Loucy (cell line): ENCODE data around the gene CACNB2.

Experiments
- H2AFZ ChIP-seq: fragments of 200-600 bp; sonication (generic); 2 replicates; pipeline ENCODE4 v1.6.0; 2016; ENCODE audit warnings: antibody characterized with exemption, mild to moderate bottlenecking, low read length, moderate library complexity
- H3F3A ChIP-seq: fragments of 200-600 bp; 2 replicates; pipeline ENCODE4 v1.6.0; 2016; ENCODE audit warnings: antibody characterized with exemption, low read depth, mild to moderate bottlenecking
- H3K27me3 ChIP-seq: fragments of 200-600 bp; sonication (generic); 2 replicates; pipeline ENCODE4 v1.6.1; 2014; ENCODE audit warnings: low read length, mild to moderate bottlenecking; ENCODE audit not compliant: insufficient read depth, poor library complexity, severe bottlenecking
- H3K36me3 ChIP-seq: fragments of 200-600 bp; sonication (generic); 2 replicates; pipeline ENCODE4 v1.6.1; 2016; ENCODE audit warnings: low read length; ENCODE audit not compliant: insufficient read depth
- H3K4me1 ChIP-seq: fragments of 200-600 bp; sonication (generic); 2 replicates; pipeline ENCODE4 v1.5.1; 2014; ENCODE audit warnings: low read length, mild to moderate bottlenecking; ENCODE audit not compliant: insufficient read depth, poor library complexity, severe bottlenecking
- H3K4me2 ChIP-seq: fragments of 200-600 bp; sonication (generic); 2 replicates; pipeline ENCODE4 v1.6.0; 2014; ENCODE audit warnings: antibody characterized with exemption, low read length, low read depth, mild to moderate bottlenecking; ENCODE audit not compliant: poor library complexity, severe bottlenecking
- H3K4me3 ChIP-seq: fragments of 200-600 bp; sonication (generic); 2 replicates; pipeline ENCODE4 v1.5.1; 2014; ENCODE audit warnings: low read length, mild to moderate bottlenecking, mixed read lengths; ENCODE audit not compliant: poor library complexity, severe bottlenecking
- H3K79me2 ChIP-seq: fragments of 200-600 bp; sonication (generic); 2 replicates; pipeline ENCODE4 v1.6.1; 2014; ENCODE audit warnings: low read length; ENCODE audit not compliant: insufficient read depth
- H3K9ac ChIP-seq: fragments of 200-600 bp; sonication (generic); 2 replicates; pipeline ENCODE4 v1.6.0; 2014; ENCODE audit warnings: mild to moderate bottlenecking, low read depth, low read length, moderate library complexity; ENCODE audit not compliant: poor library complexity, severe bottlenecking
- H3K9me2 ChIP-seq: fragments of 200-600 bp; sonication (generic); replicated peaks from 2 replicates; pipeline ENCODE4 v1.6.1; 2016; ENCODE audit warnings: low read depth, low read length, mixed read lengths
- H3K9me3 ChIP-seq: fragments of 200-600 bp; sonication (generic); 2 replicates; pipeline ENCODE4 v1.6.1; 2014; ENCODE audit warnings: mild to moderate bottlenecking, antibody characterized with exemption, low read length, low read depth; ENCODE audit not compliant: insufficient read depth
- H4K20me1 ChIP-seq: fragments of 200-600 bp; sonication (generic); 2 replicates; pipeline ENCODE4 v1.6.0; 2014; ENCODE audit warnings: antibody characterized with exemption, low read length, mild to moderate bottlenecking; ENCODE audit not compliant: insufficient read depth, poor library complexity, severe bottlenecking
- EZH2phosphoT487 ChIP-seq: fragments of 200-600 bp; IDR thresholded peaks from 2 replicates; pipeline ENCODE4 v1.6.1; 2018; ENCODE audit warnings: antibody characterized with exemption, mild to moderate bottlenecking, moderate library complexity, borderline replicate concordance
- TF ChIP-seq, protein P1 (sequence below): fragments of 200-600 bp; sonication (generic); conservative IDR thresholded peaks from 2 replicates; pipeline ENCODE4 v1.5.1; 2014; ENCODE audit warnings: mild to moderate bottlenecking, antibody characterized with exemption, low read length

CACNB2 gene

DNA sequence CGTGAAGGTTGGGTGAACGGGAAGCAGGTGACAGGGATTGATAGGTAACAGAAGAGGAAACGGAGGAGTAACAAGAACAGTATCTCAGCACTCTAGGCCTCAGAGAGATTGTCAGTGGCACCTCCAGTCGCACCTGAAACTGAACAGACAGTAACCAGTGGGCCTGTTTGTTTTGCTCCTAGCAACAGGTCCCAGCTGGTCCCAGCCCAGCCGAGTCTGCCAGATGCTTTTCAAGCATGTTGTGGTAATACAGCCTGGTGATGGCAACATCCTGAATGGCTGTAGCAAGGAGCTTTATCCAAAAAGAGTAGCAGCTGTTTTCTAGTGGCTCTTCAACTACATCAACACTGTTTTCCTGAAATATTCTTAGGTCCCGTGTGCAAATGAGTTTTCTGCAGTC lies 4.7 kb downstream of the CACNB2 start:
- Histone ChIP-seq H3F3A (no peaks in the 10 kb centered on the region), H4K20me1 (no peaks in the 10 kb centered on the region), H3K9me3 (no peaks in the 10 kb centered on the region), H3K9ac (no peak overlapping the region), H3K9me2 (no peaks in the 10 kb centered on the region), H3K4me2 (no peak overlapping the region), H3K79me2 (no peaks in the 10 kb centered on the region), H2AFZ (no peak overlapping the region), H3K36me3 (no peaks in the 10 kb centered on the region), H3K4me1 (no peaks in the 10 kb centered on the region), H3K4me3 (no peak overlapping the region), H3K27me3 (peaks cover 11% of the 10 kb centered on the region)
- TF ChIP-seq, protein P1, sequence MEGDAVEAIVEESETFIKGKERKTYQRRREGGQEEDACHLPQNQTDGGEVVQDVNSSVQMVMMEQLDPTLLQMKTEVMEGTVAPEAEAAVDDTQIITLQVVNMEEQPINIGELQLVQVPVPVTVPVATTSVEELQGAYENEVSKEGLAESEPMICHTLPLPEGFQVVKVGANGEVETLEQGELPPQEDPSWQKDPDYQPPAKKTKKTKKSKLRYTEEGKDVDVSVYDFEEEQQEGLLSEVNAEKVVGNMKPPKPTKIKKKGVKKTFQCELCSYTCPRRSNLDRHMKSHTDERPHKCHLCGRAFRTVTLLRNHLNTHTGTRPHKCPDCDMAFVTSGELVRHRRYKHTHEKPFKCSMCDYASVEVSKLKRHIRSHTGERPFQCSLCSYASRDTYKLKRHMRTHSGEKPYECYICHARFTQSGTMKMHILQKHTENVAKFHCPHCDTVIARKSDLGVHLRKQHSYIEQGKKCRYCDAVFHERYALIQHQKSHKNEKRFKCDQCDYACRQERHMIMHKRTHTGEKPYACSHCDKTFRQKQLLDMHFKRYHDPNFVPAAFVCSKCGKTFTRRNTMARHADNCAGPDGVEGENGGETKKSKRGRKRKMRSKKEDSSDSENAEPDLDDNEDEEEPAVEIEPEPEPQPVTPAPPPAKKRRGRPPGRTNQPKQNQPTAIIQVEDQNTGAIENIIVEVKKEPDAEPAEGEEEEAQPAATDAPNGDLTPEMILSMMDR: no peak
- no peak for TF ChIP-seq EZH2phosphoT487

DNA sequence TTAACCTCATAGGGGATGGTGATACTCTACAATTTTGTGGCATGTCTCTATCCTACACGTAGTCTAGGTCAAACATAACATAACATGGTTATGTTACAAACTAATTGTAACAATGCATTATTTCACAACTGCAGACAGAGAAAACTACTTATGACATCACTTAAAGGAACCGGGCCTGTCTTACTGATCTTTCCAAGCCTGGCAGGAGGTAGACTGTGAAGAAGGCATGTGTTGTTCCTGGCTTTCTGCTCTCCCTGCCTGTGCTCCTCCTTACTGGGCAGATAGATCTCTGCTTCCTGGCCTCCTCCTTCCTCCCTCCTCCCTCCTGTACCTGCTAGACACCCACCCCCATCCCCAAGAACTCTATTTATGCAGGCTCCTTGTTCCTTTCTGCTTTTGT lies 5.4 kb downstream of the CACNB2 start:
- H3K36me3 ChIP-seq: no peaks in the 10 kb centered on the region
- no peak overlapping the region for H3K4me2 ChIP-seq
- H3K4me3 ChIP-seq: no peak overlapping the region
- H3K9me3 ChIP-seq: no peaks in the 10 kb centered on the region
- peaks cover 3% of the 10 kb centered on the region for H3K27me3 ChIP-seq
- H3F3A ChIP-seq: no peaks in the 10 kb centered on the region
- 0 out of 2 replicates have a peak overlapping the region, but pooled peaks have one; percentile 52 for H2AFZ ChIP-seq
- no peaks in the 10 kb centered on the region for H3K79me2 ChIP-seq
- H4K20me1 ChIP-seq: no peaks in the 10 kb centered on the region
- H3K4me1 ChIP-seq: no peaks in the 10 kb centered on the region
- no peak for TF ChIP-seq EZH2phosphoT487
- TF ChIP-seq, protein P1: no peak
- no peaks in the 10 kb centered on the region for H3K9me2 ChIP-seq
- H3K9ac ChIP-seq: no peak overlapping the region

DNA sequence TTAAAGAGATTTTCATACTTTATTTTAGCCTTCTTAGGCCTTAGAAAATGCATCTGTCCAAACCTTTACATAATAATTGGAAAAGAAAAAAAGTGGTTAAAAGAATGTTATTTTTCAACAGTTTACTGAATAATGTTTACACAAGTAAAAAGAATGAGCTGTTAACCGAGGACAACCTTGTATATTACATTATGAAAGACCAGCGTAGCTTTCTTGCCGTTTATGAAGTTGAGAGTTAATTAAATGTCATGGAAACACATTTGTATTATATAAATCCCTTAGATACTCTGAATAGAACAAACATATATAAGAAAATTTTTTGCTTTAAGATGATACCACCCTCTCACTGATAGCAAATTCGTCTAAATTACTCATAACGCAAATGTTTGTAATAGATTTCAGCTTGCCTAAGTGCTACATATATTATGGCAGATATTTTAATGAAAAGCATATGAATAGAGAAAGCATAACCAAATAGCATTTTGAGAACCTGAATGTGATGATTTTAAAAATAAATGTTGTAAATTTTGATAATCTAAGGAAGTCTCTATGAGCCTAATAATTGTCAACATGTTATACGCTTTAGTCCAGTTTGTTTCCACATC lies 9.1 kb downstream of the CACNB2 start:
- Histone ChIP-seq H3K36me3 (no peaks in the 10 kb centered on the region), H3K9me3 (no peaks in the 10 kb centered on the region), H3F3A (no peaks in the 10 kb centered on the region), H2AFZ (no peak overlapping the region), H3K4me1 (no peaks in the 10 kb centered on the region), H3K79me2 (no peaks in the 10 kb centered on the region), H3K9me2 (no peaks in the 10 kb centered on the region), H4K20me1 (no peaks in the 10 kb centered on the region), H3K4me3 (no peak overlapping the region), H3K27me3 (no peaks in the 10 kb centered on the region), H3K4me2 (no peak overlapping the region), H3K9ac (no peak overlapping the region)
- TF ChIP-seq, protein P1: no peak
- no peak for TF ChIP-seq EZH2phosphoT487
